ENCODE measurements around the gene SPIRE2.
"Not testable (repeated sequence)": the region's sequence is repeated elsewhere in the genome, so short reads cannot be mapped to it uniquely, and the experiment has no call there.

SPIRE2 gene

GRCh38 chr16:89815639-89816348 is 12.5 kb upstream of the SPIRE2 start:
- DNase-seq, result no peak

- DNase-seq, result peak; percentile 22
These were observed 9.3 kb upstream of the SPIRE2 start for GRCh38 chr16:89818851-89819403.

- DNase-seq, result not testable (repeated sequence)
These were observed 8.8 kb upstream of the SPIRE2 start for GRCh38 chr16:89819448-89819847.

GRCh38 chr16:89821438-89822187 is 6.7 kb upstream of the SPIRE2 start:
- peak; percentile 63 for DNase-seq

- DNase-seq, result no peak
These were observed 5.8 kb upstream of the SPIRE2 start for GRCh38 chr16:89822188-89823086.

GRCh38 chr16:89823087-89823823 is 5.0 kb upstream of the SPIRE2 start:
- DNase-seq, result no peak

- DNase-seq, result not testable (repeated sequence)
These were observed 4.5 kb upstream of the SPIRE2 start for GRCh38 chr16:89823824-89824148.

- DNase-seq, result no peak
These were observed 1.5 kb upstream of the SPIRE2 start for GRCh38 chr16:89826531-89827382.

- no peak for DNase-seq
These were observed 684 bp upstream of the SPIRE2 start for GRCh38 chr16:89827383-89828198.

- no peak for DNase-seq
These were observed 775 bp downstream of the SPIRE2 start for GRCh38 chr16:89828870-89829629.

GRCh38 chr16:89829630-89830437 is 1.6 kb downstream of the SPIRE2 start:
- no peak for DNase-seq

GRCh38 chr16:89831810-89832328 is 3.6 kb downstream of the SPIRE2 start:
- no peak for DNase-seq

GRCh38 chr16:89833664-89834363 is 5.5 kb downstream of the SPIRE2 start:
- DNase-seq, result not testable (repeated sequence)

- DNase-seq, result not testable (repeated sequence)
These were observed 6.6 kb downstream of the SPIRE2 start for GRCh38 chr16:89834813-89835363.

GRCh38 chr16:89836484-89836883 is 8.2 kb downstream of the SPIRE2 start:
- not testable (repeated sequence) for DNase-seq

GRCh38 chr16:89837014-89837546 is 8.8 kb downstream of the SPIRE2 start:
- DNase-seq, result no peak

- DNase-seq, result peak; percentile 55
These were observed 13.0 kb downstream of the SPIRE2 start for GRCh38 chr16:89841275-89841674.

All from CD4-positive, alpha-beta T cell treated with Interleukin-12 subunit alpha and Interleukin-12 subunit beta, for 1 hour (primary cell).